Measurements from ENCODE around the gene KRTAP4-3.
"Not testable (repeated sequence)": the region's sequence is repeated elsewhere in the genome, so short reads cannot be mapped to it uniquely, and the experiment has no call there.

The KRTAP4-3 gene

GRCh38 chr17:41117846-41118386, 50.1 kb downstream of the KRTAP4-3 start, which contains the start of gene KRTAP4-11:
TSS of gene KRTAP4-11 (minus strand) at chr17:41118373. CDS start at chr17:41118315, 58 bp downstream.
- DNase-seq (ENCODE audit: low spot score) = not testable (repeated sequence)

All from CD4-positive, alpha-beta T cell treated with Interleukin-6 at 100 ng/mL for 8 hours (primary cell).